A549 (cell line): ENCODE results near the gene TM4SF20.

ENCODE experiments used
- CHD4 ChIP-seq: fragments of 200-600 bp; sonication (generic); IDR thresholded peaks from 2 replicates; pipeline ENCODE4 v1.6.1; 2016; ENCODE audit warnings: antibody characterized with exemption, mild to moderate bottlenecking, borderline replicate concordance
- MYC ChIP-seq: IDR thresholded peaks from 2 replicates; pipeline ENCODE4 v1.6.1; 2012; ENCODE audit warnings: mild to moderate bottlenecking, inconsistent platforms, low read length, improper control_type of control experiment, borderline replicate concordance
- TF ChIP-seq, protein P1 (sequence below): fragments of 150-350 bp; IDR thresholded peaks from 2 replicates; pipeline ENCODE4 v1.6.1; 2014; ENCODE audit warnings: low read depth, mild to moderate bottlenecking, low read length

- TF ChIP-seq MYC (no peak), CHD4 (no peak)
- TF ChIP-seq, protein P1, sequence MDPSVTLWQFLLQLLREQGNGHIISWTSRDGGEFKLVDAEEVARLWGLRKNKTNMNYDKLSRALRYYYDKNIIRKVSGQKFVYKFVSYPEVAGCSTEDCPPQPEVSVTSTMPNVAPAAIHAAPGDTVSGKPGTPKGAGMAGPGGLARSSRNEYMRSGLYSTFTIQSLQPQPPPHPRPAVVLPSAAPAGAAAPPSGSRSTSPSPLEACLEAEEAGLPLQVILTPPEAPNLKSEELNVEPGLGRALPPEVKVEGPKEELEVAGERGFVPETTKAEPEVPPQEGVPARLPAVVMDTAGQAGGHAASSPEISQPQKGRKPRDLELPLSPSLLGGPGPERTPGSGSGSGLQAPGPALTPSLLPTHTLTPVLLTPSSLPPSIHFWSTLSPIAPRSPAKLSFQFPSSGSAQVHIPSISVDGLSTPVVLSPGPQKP, result no peak
Measured at GRCh38 chr2:227395556-227395955, 16.4 kb upstream of the TM4SF20 start.
